HepG2 (cell line): ENCODE results near the gene STK25. TPM values are rescaled to one million over a fixed set of nuclear protein-coding genes. Genes with fewer than 3 reads are reported as not detected.
"Not testable (repeated sequence)": the region's sequence is repeated elsewhere in the genome, so short reads cannot be mapped to it uniquely, and the experiment has no call there.

Experiments
- ATAC-seq: fragments of 200-7000 bp; cut with Tn5 transposase; 3 replicates; pipeline ENCODE4 v1.9.1; 2020; ENCODE audit warnings: mild to moderate bottlenecking, moderate library complexity
- BruUV-seq: library from RNA; stranded (reverse); fragments of 400-500 nt; replicated peaks from 2 replicates; lab custom pipeline; 2021; lab: Mats Ljungman, UMichigan
- CTCF ChIA-PET: fragments of 300-600 bp; formaldehyde crosslinking; extraction: SDS; loops from one replicate; lab custom pipeline; 2021; ENCODE audit warnings: low total read pairs, inconsistent platforms, low intra/inter-chr PET ratio; lab: Yijun Ruan, JAX
- POLR2A ChIA-PET: fragments of 350-600 bp; sonication (Branson Sonifier 250); formaldehyde crosslinking; loops from one replicate; lab custom pipeline; 2020; ENCODE audit warnings: antibody characterized with exemption, inconsistent platforms; lab: Yijun Ruan, JAX
- DNase-seq: peaks from one replicate; pipeline ENCODE4 v3.0.0-alpha.2; 2015; ENCODE audit warnings: low spot score
- FAIRE-seq: peaks from 3 replicates; lab custom pipeline; 2011; peaks lifted over from hg19 to GRCh38; lab: Jason Lieb, UNC
- H2AFZ ChIP-seq: one replicate; pipeline ENCODE4 v1.6.1; 2011; ENCODE audit warnings: low read length, inconsistent platforms
- H3K27ac ChIP-seq: fragments of 300-600 bp; 3 replicates; pipeline ENCODE4 v1.8.0; 2011; ENCODE audit warnings: mixed run types, mild to moderate bottlenecking, mixed read lengths, low read length, inconsistent platforms; ENCODE audit not compliant: insufficient read depth; ENCODE audit errors: extremely low read length
- H3K27me3 ChIP-seq, 2 experiments: fragments of 200-600 bp in 1 of 2; 2 replicates in 1 of 2; 3 replicates in 1 of 2; pipeline versions ENCODE4 v1.6.0 to v1.8.0; 2011; ENCODE audit warnings: low read length in 2 of 2, mild to moderate bottlenecking in 2 of 2, moderate library complexity in 2 of 2, inconsistent platforms in 1 of 2; ENCODE audit not compliant: insufficient read depth in 2 of 2, control insufficient read depth in 1 of 2
- H3K36me3 ChIP-seq, 2 experiments: fragments of 200-600 bp in 1 of 2; replicated peaks in 1 of 2; 2 replicates in 1 of 2; 3 replicates in 1 of 2; pipeline versions ENCODE4 v1.5.1 to v1.8.0; 2011; ENCODE audit warnings: low read length in 2 of 2, inconsistent platforms in 1 of 2; ENCODE audit not compliant: insufficient read depth in 2 of 2, control insufficient read depth in 1 of 2
- H3K4me1 ChIP-seq: 2 replicates; pipeline ENCODE4 v1.5.1; 2012; ENCODE audit warnings: low read length, inconsistent platforms; ENCODE audit not compliant: insufficient read depth
- H3K4me2 ChIP-seq: 2 replicates; pipeline ENCODE4 v1.6.0; 2011; ENCODE audit warnings: low read depth, low read length, inconsistent platforms
- H3K4me3 ChIP-seq, 3 experiments: fragments of 200-600 bp in 1 of 3; sonication (generic), shearing (Covaris generic) in 1 of 3; replicated peaks in 1 of 3; 2 replicates each; pipeline ENCODE4 v1.5.1; 2011 to 2016; ENCODE audit warnings: low read length in 3 of 3, inconsistent platforms in 2 of 3, low read depth in 2 of 3, mild to moderate bottlenecking in 2 of 3, control low read depth in 1 of 3, mixed read lengths in 1 of 3; ENCODE audit not compliant: insufficient read depth in 1 of 3
- H3K79me2 ChIP-seq: one replicate; pipeline ENCODE4 v1.6.1; 2011; ENCODE audit warnings: low read length, inconsistent platforms; ENCODE audit not compliant: insufficient read depth
- H3K9ac ChIP-seq: 2 replicates; pipeline ENCODE4 v1.6.0; 2011; ENCODE audit warnings: mild to moderate bottlenecking, low read depth, low read length, inconsistent platforms; ENCODE audit not compliant: insufficient read depth
- H3K9me3 ChIP-seq: 2 replicates; pipeline ENCODE4 v1.5.1; 2012; ENCODE audit warnings: mild to moderate bottlenecking, low read length
- H4K20me1 ChIP-seq: 2 replicates; pipeline ENCODE4 v1.6.0; 2011; ENCODE audit warnings: inconsistent platforms, mild to moderate bottlenecking, low read length, moderate library complexity; ENCODE audit not compliant: insufficient read depth
- KIAA2018 ChIP-seq: sonication (generic); formaldehyde crosslinking; IDR thresholded peaks from 2 replicates; pipeline ENCODE4 v1.5.0; 2020; ENCODE audit warnings: mild to moderate bottlenecking, missing genetic modification reagents, borderline replicate concordance
- NAIF1 ChIP-seq: sonication (generic); formaldehyde crosslinking; IDR thresholded peaks from 2 replicates; pipeline ENCODE4 v1.5.0; 2020; ENCODE audit warnings: mild to moderate bottlenecking, missing genetic modification reagents, borderline replicate concordance
- SP5 ChIP-seq: IDR thresholded peaks from 2 replicates; pipeline ENCODE4 v1.6.1; 2016; ENCODE audit warnings: low read depth, borderline replicate concordance
- ZNF121 ChIP-seq: sonication (generic); formaldehyde crosslinking; IDR thresholded peaks from 2 replicates; pipeline ENCODE4 v1.5.0; 2020; ENCODE audit warnings: mild to moderate bottlenecking, missing genetic modification reagents
- ZSCAN12 ChIP-seq: sonication (generic); formaldehyde crosslinking; IDR thresholded peaks from 2 replicates; pipeline ENCODE4 v1.9.0; 2021; ENCODE audit warnings: mild to moderate bottlenecking, missing genetic modification reagents
- WGBS: methylation state at CpG from one replicate; pipeline ENCODE4 v1.1.6; 2017; ENCODE audit warnings: low lambda C conversion rate; 5-methylcytosine and 5-hydroxymethylcytosine counted together
- in situ Hi-C: cut with HindIII; loops from 2 replicates; pipeline ENCODE4 v1.10.0; 2017; ENCODE audit warnings: low pct_unique_long_range_greater_than_20kb; ENCODE audit not compliant: extremely low pct_ligation_motif_present
- intact Hi-C: fragments of 100-400 bp; cut with micrococcal nuclease; formaldehyde crosslinking; loops from one replicate; pipeline ENCODE4 v1.10.0; 2022; ENCODE audit not compliant: unreplicated experiment
- polyA plus RNA-seq, 8 experiments: library from polyadenylated mRNA; depleted of rRNA in 3 of 8; stranded (reverse) in 7 of 8; unstranded in 1 of 8; fragments of >200 nt; fragmentation: Illumina TruSeq in 4 of 8; extraction: Trizol in 4 of 8; gene quantifications; 2 replicates each; pipeline versions ENCODE4 v1.2.1 to v1.2.3, GENCODE V29; 2011 to 2016; ENCODE audit warnings: low read depth in 4 of 8, missing spikeins in 1 of 8, mixed read lengths in 1 of 8; ENCODE audit not compliant: insufficient read depth in 1 of 8
- total RNA-seq, 5 experiments: library from RNA; depleted of rRNA; stranded (reverse); fragments of >200 nt; fragmentation: Illumina TruSeq; extraction: Trizol; gene quantifications; 2 replicates each; pipeline ENCODE4 v1.2.3, GENCODE V29; 2016; ENCODE audit warnings: low read depth in 1 of 5
- TF ChIP-seq, protein P1 (sequence below): sonication (generic); formaldehyde crosslinking; IDR thresholded peaks from 2 replicates; pipeline ENCODE4 v1.4.0; 2020; ENCODE audit warnings: missing genetic modification reagents, borderline replicate concordance

Gene STK25
- total and polyA plus RNA-seq, 2 of the 13 experiments (the other 11 are each of a cell fraction or from before 2014, with no cell fraction given), result 177 to 481 TPM

DNA sequence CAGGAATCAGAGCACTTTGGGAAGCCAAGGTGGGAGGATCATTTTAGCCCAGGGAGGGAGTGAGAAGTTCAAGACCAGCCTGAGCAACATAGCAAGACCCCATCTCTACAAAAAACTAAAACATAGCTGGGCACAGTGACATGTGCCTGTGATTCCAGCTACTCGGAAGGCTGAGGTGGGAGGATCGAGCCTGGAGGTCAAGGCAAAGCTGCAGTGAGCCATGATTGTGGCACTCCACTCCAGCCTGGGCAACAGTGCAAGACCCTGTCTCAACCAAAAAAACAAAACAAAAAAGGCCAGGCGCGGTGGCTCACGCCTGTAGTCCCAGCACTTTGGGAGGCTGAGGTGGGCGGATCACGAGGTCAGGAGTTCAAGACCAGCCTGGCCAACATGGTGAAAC, 58.3 kb downstream of the STK25 start:
- DNase-seq, H3K9ac ChIP-seq, H3K79me2 ChIP-seq, H3K27ac ChIP-seq, CTCF ChIA-PET, ATAC-seq, H3K9me3 ChIP-seq, H3K36me3 ChIP-seq, H2AFZ ChIP-seq, intact Hi-C loops, H3K27me3 ChIP-seq, H3K4me1 ChIP-seq, in situ Hi-C loops, BruUV-seq, H4K20me1 ChIP-seq, H3K4me2 ChIP-seq, H3K4me3 ChIP-seq, FAIRE-seq: not testable (repeated sequence)
- TF ChIP-seq ZNF121 (CRISPR knock-in tag), result peak; percentile 62
- WGBS, result 82% methylated on average over 7 of the region's 7 CpGs
- POLR2A ChIA-PET, result interaction anchor here (0.8 kb wide), 1 partner anchor 21 kb away, joined by 3 read pairs; no protein-coding TSS in a partner anchor

- Histone ChIP-seq H4K20me1 (no peaks in the 10 kb centered on the region), H3K4me3 (no peak overlapping the region), H3K27me3 (no peaks in the 10 kb centered on the region), H3K27ac (no peak overlapping the region)
- CTCF ChIA-PET, result no interaction called here
- no peak for FAIRE-seq
- 95% methylated on average over 2 of the region's 2 CpGs for WGBS
- intact Hi-C loops, result no loop called here
- TF ChIP-seq SP5 (CRISPR knock-in tag), result no peak
- TF ChIP-seq, protein P1, sequence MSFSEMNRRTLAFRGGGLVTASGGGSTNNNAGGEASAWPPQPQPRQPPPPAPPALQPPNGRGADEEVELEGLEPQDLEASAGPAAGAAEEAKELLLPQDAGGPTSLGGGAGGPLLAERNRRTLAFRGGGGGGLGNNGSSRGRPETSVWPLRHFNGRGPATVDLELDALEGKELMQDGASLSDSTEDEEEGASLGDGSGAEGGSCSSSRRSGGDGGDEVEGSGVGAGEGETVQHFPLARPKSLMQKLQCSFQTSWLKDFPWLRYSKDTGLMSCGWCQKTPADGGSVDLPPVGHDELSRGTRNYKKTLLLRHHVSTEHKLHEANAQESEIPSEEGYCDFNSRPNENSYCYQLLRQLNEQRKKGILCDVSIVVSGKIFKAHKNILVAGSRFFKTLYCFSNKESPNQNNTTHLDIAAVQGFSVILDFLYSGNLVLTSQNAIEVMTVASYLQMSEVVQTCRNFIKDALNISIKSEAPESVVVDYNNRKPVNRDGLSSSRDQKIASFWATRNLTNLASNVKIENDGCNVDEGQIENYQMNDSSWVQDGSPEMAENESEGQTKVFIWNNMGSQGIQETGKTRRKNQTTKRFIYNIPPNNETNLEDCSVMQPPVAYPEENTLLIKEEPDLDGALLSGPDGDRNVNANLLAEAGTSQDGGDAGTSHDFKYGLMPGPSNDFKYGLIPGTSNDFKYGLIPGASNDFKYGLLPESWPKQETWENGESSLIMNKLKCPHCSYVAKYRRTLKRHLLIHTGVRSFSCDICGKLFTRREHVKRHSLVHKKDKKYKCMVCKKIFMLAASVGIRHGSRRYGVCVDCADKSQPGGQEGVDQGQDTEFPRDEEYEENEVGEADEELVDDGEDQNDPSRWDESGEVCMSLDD (CRISPR knock-in tag), result no peak
- TF ChIP-seq NAIF1 (CRISPR knock-in tag), result no peak
- no peak for TF ChIP-seq KIAA2018 (CRISPR knock-in tag)
- TF ChIP-seq ZSCAN12 (CRISPR knock-in tag), result no peak
- TF ChIP-seq, all 625 proteins: peak for 0
- Histone ChIP-seq H3K4me2 (no peak overlapping the region), H3K9me3 (no peaks in the 10 kb centered on the region), H3K79me2 (no peaks in the 10 kb centered on the region), H3K9ac (no peak overlapping the region), H3K36me3 (peaks cover 17 to 47% of the 10 kb centered on the region in 2 experiments), H3K4me1 (no peaks in the 10 kb centered on the region), H2AFZ (no peak overlapping the region)
- ATAC-seq (no peak), DNase-seq (no peak)
- in situ Hi-C loops, result no loop called here
- POLR2A ChIA-PET, result no interaction called here
- BruUV-seq, result no TSS peak
These were observed 63.0 kb downstream of the STK25 start for GRCh38 chr2:241445426-241445825.
